Fibroblast of the aortic adventitia (primary cell): ENCODE results near the gene DSG3. TPM values are rescaled to one million over a fixed set of nuclear protein-coding genes. Genes with fewer than 3 reads are reported as not detected.

ENCODE experiments used
- DNase-seq: peaks from one replicate; pipeline ENCODE4 v3.0.0-alpha.2; 2010; ENCODE audit warnings: low read depth
- H3K4me3 ChIP-seq: 2 replicates; pipeline ENCODE4 v1.5.1; 2011; ENCODE audit warnings: low read depth, mild to moderate bottlenecking, control low read depth, low read length, moderate library complexity
- total RNA-seq: library from RNA; depleted of rRNA; stranded (reverse); fragments of >200 nt; gene quantifications from 2 replicates; pipeline ENCODE4 v1.2.3, GENCODE V29; 2012; ENCODE audit warnings: low replicate concordance
- TF ChIP-seq, protein P1 (sequence below): IDR thresholded peaks from 2 replicates; pipeline ENCODE4 v1.5.1; 2011; ENCODE audit warnings: mild to moderate bottlenecking, low read length, control low read depth, inconsistent platforms; ENCODE audit not compliant: insufficient read depth

DSG3 gene, protein sequence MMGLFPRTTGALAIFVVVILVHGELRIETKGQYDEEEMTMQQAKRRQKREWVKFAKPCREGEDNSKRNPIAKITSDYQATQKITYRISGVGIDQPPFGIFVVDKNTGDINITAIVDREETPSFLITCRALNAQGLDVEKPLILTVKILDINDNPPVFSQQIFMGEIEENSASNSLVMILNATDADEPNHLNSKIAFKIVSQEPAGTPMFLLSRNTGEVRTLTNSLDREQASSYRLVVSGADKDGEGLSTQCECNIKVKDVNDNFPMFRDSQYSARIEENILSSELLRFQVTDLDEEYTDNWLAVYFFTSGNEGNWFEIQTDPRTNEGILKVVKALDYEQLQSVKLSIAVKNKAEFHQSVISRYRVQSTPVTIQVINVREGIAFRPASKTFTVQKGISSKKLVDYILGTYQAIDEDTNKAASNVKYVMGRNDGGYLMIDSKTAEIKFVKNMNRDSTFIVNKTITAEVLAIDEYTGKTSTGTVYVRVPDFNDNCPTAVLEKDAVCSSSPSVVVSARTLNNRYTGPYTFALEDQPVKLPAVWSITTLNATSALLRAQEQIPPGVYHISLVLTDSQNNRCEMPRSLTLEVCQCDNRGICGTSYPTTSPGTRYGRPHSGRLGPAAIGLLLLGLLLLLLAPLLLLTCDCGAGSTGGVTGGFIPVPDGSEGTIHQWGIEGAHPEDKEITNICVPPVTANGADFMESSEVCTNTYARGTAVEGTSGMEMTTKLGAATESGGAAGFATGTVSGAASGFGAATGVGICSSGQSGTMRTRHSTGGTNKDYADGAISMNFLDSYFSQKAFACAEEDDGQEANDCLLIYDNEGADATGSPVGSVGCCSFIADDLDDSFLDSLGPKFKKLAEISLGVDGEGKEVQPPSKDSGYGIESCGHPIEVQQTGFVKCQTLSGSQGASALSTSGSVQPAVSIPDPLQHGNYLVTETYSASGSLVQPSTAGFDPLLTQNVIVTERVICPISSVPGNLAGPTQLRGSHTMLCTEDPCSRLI
- 0.16 TPM in 1 of 2 replicates, not detected in the other for total RNA-seq

- TF ChIP-seq, protein P1, sequence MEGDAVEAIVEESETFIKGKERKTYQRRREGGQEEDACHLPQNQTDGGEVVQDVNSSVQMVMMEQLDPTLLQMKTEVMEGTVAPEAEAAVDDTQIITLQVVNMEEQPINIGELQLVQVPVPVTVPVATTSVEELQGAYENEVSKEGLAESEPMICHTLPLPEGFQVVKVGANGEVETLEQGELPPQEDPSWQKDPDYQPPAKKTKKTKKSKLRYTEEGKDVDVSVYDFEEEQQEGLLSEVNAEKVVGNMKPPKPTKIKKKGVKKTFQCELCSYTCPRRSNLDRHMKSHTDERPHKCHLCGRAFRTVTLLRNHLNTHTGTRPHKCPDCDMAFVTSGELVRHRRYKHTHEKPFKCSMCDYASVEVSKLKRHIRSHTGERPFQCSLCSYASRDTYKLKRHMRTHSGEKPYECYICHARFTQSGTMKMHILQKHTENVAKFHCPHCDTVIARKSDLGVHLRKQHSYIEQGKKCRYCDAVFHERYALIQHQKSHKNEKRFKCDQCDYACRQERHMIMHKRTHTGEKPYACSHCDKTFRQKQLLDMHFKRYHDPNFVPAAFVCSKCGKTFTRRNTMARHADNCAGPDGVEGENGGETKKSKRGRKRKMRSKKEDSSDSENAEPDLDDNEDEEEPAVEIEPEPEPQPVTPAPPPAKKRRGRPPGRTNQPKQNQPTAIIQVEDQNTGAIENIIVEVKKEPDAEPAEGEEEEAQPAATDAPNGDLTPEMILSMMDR = no peak
Observed at GRCh38 chr18:31447530-31448191, at the start of gene DSG3. Gene DSG3, plus strand, starts transcription at chr18:31447741. Its CDS starts 137 bp downstream, at chr18:31447878.

DNA sequence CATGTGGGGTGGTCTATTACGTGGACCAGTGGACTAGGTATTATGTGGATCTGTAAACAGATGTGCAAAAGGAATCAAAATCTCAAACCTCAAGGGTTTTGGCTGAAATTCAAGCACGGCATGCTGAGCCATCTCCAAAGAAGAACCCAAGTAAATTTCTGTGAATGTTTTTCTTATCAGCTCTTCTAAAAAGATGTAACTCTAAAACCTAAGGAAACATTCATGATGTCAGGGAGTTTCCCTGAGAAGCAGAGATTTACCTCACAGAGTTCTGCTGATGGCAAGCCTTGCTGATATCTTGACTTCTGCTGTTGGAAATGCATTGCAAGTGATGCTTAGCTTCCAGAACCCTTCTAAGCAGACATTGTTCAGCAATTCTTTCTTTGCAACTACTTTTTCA lies 49.4 kb upstream of the DSG3 start:
- TF ChIP-seq, protein P1 = no peak
- DNase-seq = no peak
- H3K4me3 ChIP-seq = no peak overlapping the region

More at GRCh38 chr18:31447530-31448191, at the start of gene DSG3:
- no peak within 1 kb of the TSS for H3K4me3 ChIP-seq
- no peak for DNase-seq

DNA sequence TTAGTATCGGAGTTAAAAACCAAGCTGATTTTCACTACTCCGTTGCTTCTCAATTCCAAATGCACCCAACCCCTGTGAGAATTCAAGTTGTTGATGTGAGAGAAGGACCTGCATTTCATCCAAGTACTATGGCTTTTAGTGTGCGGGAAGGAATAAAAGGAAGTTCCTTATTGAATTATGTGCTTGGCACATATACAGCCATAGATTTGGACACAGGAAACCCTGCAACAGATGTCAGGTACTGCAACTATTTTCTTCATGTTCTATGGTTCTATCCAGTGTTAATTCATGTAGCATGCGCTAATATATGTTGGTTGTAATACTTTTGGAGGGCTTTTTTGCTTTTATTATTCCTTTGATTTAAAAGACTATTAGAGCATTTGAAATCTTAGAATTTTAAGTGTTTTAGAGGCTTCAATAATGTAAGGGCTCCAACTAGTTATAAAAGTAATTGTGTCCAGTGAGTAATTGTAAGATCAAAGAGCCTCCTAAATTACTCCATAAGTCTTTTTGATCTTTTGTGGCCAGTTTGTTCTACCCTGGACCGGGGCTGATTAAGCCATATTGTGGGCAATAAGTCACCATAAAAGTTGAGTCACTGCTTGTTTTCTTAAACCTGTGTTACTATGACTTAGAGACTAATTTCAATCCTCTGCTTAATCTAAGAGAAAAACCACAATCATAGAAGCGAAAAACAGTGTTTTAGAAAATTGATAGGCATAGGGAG lies 48.1 kb upstream of the DSG3 start:
- H3K4me3 ChIP-seq = no peak overlapping the region
- DNase-seq = no peak
- TF ChIP-seq, protein P1 = no peak

DNA sequence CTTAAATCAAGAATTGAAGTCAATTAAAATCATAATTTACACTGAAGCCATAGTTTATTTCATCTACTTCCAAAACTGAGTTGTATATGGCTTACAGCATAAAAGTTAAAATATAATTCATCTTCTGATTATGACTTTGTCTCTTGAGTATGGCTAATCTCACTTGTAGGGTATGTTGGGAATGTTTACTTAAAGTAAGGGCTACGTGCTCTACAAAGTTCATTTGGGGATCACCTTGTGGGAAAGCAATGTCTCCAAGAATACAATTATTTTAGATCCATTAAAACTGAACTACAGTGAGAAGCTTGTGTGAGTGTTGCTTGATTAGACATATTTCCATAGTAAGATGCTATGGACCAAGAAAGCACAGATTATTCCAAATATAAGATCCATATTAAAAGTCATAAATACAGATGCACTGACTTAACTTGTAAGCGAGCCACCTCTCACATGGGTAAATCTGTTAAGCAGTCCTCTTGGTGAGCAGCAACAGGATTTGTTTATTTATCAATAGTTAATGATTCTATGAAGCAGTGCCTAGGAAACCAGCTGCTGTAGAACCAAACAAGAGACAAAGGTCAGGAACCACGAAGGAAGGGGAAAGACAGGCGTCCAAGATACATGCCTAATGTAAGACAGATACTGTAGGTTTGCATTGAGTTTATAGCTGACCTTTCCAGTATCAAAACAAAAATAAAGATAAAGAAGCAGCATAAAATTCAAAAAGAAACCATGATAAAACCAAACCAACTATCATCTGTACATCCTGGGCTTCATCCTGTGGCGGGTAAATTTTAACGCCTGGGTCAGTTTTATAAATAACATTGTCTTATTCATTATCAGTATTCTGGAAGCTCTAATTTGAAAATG lies 46.1 kb upstream of the DSG3 start:
- TF ChIP-seq, protein P1 = no peak
- H3K4me3 ChIP-seq = no peak overlapping the region
- no peak for DNase-seq

- H3K4me3 ChIP-seq = no peak overlapping the region
- TF ChIP-seq, protein P1 = no peak
- DNase-seq = no peak
Observed at GRCh38 chr18:31402026-31402373, 45.5 kb upstream of the DSG3 start.
